ENCODE results near the gene C10orf67.

The C10orf67 gene

GRCh38 chr10:23381298-23382040 lies 36.9 kb upstream of the C10orf67 start:
- no peak for DNase-seq (ENCODE audit: low read depth)
- no peak overlapping the region for H3K4me3 ChIP-seq (ENCODE audit: control insufficient read depth, low read depth, low read length)
- TF ChIP-seq CTCF (IDR thresholded peaks at IDR 0.05; ENCODE audit: control insufficient read depth, insufficient read depth, low read depth, low read length, missing control alignments): no peak

GRCh38 chr10:23379686-23380085 lies 35.1 kb upstream of the C10orf67 start:
- no peak for TF ChIP-seq CTCF (IDR thresholded peaks at IDR 0.05; ENCODE audit: control insufficient read depth, insufficient read depth, low read depth, low read length, missing control alignments)

GRCh38 chr10:23376229-23376655 lies 31.6 kb upstream of the C10orf67 start:
- no peak for TF ChIP-seq CTCF (IDR thresholded peaks at IDR 0.05; ENCODE audit: control insufficient read depth, insufficient read depth, low read depth, low read length, missing control alignments)
- H3K4me3 ChIP-seq (ENCODE audit: control insufficient read depth, low read depth, low read length): no peak overlapping the region
- DNase-seq (ENCODE audit: low read depth): no peak

More at GRCh38 chr10:23379686-23380085, 35.1 kb upstream of the C10orf67 start:
- no peak overlapping the region for H3K4me3 ChIP-seq (ENCODE audit: control insufficient read depth, low read depth, low read length)
- DNase-seq (ENCODE audit: low read depth): no peak

DNA sequence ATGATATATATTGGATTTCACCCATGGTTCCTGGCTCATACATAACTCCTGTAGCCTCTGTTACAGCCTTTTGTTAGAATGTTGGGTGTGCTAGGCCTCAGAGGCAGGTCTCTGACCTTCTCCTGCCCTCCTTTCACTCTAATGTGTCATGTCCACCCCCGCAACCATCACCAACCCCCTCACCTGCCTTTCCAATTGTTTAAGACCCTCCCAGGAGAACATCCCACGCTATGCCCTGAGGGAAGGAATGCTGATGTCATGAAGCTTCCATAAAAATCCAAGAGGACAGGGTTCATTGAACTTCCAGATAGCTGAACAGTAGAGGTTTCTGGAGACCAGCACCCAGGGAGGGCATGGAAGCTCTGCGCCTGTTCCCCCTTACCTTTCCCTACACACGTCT lies 30.8 kb upstream of the C10orf67 start:
- no peak overlapping the region for H3K4me3 ChIP-seq (ENCODE audit: control insufficient read depth, low read depth, low read length)
- TF ChIP-seq CTCF (IDR thresholded peaks at IDR 0.05; ENCODE audit: control insufficient read depth, insufficient read depth, low read depth, low read length, missing control alignments): no peak
- DNase-seq (ENCODE audit: low read depth): no peak

- DNase-seq (ENCODE audit: low read depth): no peak
- no peak for TF ChIP-seq CTCF (IDR thresholded peaks at IDR 0.05; ENCODE audit: control insufficient read depth, insufficient read depth, low read depth, low read length, missing control alignments)
- no peak overlapping the region for H3K4me3 ChIP-seq (ENCODE audit: control insufficient read depth, low read depth, low read length)
These were observed 28.6 kb upstream of the C10orf67 start for GRCh38 chr10:23373156-23373555.

- no peak overlapping the region for H3K4me3 ChIP-seq (ENCODE audit: control insufficient read depth, low read depth, low read length)
- no peak for DNase-seq (ENCODE audit: low read depth)
- TF ChIP-seq CTCF (IDR thresholded peaks at IDR 0.05; ENCODE audit: control insufficient read depth, insufficient read depth, low read depth, low read length, missing control alignments): no peak
These were observed 26.5 kb upstream of the C10orf67 start for GRCh38 chr10:23371073-23371472.
